EH (cell line): ENCODE data around the gene RPGR.
A peak's percentile ranks its signal among the peaks of the same experiment; 100 is the strongest.

Experiments used
- DNase-seq: peaks from one replicate; pipeline ENCODE4 v3.0.0-alpha.2; 2015; ENCODE audit warnings: low read depth

Gene RPGR

DNA sequence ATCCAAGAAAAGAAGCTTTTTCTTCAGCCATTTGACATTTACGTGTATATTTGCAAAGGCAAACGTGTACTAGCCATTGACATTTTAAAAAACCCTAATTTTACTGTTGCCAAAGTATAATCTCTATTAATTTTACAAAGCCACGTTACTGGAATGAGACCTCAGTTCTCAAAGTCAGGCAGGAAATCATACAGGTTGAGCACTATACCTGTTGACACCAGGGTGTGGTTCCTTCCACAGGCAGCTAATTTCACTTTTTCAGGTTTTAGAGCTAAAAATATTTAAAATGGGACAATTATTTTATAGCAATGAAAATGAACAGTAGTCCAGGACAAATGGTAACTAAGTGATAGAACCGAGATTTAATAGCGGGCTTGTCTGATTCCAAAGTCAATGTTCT lies 6.5 kb downstream of the RPGR start:
- DNase-seq = no peak

DNA sequence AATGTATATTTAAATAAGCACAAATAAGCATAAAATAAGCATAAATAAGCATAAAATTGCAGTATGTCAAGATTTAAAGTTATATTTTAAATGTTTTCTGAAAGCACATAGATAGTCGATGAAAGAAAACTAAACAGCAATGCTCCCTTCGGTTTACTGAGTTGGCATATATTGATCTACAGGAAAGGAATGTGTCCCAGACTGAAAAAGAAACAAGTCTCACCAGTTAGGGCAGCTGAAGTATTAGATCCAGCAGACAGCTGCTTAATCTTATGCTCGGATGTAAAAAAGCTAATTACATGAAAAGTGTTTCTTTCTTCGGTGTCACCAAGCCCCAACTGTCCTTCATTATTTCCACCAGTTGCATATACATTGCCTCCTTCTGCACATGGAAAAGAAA lies 8.7 kb downstream of the RPGR start:
- DNase-seq = no peak

DNA sequence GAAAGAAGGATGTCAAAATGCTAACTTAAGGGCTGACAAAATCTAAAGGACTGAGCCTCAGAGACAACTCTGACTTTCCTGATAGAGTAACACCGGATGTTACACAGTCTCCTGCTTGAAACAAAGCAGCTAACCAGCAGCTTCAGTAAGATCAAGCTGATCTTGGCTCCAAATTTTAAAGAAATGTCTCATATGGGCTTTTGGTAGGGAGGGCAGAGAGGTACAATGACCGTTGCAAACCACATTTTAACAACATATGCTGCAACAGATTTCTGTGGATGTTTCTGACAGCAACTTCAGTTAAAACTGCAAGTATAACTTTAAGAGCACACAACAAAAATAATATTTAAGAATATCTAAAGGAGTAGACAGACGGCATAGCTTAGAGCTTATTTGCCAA lies 9.1 kb downstream of the RPGR start:
- DNase-seq = no peak

DNA sequence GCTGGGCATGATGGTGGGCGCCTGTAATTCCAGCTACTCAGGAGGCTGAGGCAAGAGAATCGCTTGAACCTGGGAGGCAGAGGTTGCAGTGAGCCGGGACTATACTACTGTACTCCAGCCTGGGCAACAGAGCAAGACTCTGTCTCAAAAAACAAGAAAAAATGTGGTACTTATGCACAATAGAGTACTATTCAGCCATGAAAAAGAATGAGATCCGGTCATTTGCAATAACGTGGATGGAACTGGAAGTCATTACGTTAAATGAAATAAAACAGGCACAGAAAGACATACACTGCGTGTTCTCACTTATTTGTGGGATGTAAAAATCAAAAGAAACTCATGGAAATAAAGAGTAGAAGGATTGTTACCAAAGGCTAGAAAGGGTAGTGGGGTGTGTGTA lies 12.1 kb downstream of the RPGR start:
- DNase-seq = no peak

DNA sequence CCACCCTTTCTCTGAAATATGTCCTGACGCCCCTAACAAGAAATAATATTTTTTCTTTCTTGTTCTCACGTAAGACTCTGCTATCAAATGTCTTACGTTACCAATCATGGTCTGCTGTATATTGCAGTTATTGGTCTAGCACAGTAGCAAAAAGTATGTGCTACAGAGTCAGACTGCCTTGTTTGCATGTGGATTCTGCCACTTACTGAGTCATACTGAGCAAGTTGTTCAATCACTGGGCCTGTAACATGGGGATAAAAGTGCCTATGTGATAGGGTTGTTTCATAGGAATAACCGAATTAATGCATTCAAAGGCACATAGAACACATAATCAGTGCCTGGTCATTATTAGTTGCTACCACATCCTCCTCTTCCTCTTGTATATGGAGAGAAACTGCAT lies 14.1 kb downstream of the RPGR start:
- DNase-seq = peak; percentile 31

DNA sequence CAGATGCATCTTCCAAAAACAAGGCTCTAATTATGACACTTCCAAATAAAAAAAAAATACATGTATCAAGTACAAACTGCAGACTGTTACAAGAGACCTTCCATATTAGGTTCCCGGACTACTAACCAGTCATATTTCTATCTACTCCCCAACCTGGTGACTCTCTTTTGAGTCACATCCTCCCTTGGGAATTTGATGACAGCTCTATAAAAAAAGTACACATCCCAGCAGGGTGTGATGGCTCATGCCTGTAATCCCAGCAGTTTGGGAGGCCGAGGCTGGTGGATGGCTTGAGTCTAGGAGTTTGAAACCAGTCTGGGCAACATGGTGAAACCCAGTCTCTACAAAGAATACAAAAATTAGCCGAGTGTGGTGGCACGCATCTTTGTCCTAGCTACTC lies 14.9 kb downstream of the RPGR start:
- DNase-seq = peak; percentile 88

DNA sequence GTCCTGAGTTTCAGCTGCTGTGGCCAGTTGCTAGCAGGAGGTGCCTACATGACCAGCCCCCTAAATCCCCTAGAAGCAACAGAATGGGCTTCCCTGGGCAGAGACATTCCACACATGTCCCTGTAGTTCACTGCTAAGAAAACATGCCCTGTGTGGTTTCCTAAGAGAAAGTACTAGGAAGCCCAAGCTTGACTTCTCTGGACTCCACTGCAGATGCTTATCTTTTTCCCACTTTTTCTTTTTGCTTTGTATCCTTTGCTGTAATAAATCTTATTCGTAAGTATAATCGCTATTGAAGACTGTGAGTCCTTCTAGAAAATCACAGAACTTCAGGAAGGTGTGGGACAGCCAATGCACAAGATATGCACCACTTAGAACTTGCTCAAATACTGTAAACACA lies 15.6 kb downstream of the RPGR start:
- DNase-seq = peak; percentile 44

DNA sequence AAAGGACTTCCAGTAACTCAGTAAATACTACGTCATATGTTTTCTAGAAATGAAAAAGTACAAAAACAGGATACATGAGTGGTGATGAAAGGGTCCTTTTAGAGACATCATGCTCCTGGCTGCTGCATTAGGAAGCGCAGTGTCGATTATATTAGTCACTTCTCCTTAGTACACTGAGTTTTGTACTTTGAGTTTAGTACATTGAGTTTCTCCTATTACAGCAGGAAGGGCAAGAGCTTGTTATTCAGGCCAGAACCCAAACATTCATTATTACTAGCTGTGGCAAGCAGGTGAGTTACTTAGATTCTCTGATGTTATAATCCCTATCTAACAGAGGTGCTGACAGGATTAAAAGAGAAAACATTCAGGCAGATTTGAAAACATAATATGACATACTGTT lies 21.3 kb downstream of the RPGR start:
- no peak for DNase-seq

DNA sequence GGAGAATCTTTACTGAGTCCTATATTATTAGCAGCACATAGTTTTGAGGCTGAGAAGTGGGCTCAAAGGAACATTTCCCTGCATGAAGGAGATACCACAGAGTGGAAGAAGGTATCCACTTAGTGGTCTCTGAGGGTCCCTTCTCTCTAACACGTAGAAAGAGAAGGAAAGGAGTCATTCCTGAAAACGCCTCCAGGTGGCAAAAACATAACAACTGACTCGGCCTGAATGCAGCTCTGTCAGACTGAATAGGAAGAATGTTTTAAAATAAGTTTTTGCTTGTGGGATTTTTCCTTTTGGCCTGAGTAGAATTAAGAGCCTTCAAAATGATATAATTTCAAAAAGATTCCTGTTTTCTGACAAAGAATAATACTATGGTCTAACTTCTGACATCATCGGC lies 23.3 kb downstream of the RPGR start:
- DNase-seq = peak; percentile 21

DNA sequence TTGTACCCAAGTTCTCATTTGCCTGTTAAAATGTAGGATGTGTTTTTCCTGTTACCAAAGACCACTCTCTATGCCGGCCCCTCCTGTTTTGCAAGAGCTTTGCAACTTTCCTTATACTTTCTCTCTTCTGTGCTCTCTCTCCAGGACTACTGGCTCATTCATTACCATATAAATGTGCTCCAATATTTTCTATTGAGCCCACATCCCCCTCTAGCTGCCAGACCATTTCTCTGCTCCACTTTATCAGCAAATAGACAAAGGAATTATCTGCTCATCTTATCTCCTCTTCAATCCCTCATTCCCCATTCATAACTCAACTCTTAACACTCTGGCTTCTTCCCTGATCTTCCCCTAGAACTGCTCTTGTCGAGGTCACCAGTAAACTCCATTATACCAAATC lies 33.6 kb downstream of the RPGR start:
- peak; percentile 20 for DNase-seq

DNA sequence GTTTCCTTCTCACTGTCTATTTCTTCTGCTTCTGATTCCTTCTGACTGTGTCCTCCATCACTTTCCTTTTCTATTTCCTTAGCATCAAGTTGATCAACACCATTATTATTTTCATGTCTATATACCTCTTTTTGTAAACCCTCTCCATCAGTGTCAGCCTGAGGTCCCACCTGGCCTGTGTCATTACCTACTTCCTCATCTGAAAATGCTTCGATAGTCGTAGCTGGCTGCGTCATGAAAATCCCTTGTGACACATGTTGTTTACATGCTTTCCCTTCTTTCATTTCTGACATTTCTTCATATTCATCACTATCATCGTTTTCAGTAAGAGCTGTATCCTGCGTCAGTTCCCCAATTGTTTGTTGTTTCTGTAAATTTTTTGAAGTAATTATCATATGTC lies 39.6 kb downstream of the RPGR start:
- no peak for DNase-seq

DNA sequence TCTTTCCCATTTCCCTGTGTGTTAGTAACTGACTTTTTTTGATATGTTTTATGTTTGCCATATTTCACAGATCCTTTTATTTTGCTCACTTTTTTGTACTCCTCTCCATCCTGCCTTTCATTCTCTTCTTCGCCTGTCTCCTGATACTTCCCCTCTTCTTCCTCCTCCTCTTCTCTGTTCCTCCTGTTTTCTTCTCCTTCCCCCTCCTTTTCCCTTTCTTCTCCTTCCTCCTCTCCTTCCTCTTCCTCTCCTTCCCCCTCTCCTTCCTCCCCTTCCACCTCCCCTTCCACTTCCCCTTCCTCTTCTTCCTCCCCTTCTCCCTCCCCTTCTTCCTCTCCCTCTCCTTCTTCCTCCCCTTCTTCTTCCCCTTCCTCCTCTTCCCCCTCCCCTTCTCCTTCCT lies 41.7 kb downstream of the RPGR start:
- DNase-seq = no peak

DNA sequence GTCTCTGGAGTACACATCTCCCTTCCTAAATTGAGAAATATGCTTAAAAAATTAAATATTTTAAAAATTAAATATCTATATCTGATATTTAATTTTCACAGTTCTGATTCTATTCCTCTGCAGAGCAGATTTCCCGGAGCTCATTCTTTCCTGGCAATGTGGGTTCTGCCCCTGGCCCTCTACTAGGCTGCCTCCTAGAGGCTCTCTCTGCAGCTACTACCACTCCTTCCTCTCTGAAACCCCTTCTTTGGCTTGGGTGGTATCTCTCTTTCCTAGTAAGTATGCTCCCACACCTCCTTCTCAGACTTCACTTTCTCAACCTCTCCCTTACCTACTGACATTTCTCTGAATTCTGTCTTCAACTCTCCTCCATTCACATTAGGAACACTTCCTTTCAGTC lies 45.3 kb downstream of the RPGR start:
- DNase-seq = peak; percentile 38

DNA sequence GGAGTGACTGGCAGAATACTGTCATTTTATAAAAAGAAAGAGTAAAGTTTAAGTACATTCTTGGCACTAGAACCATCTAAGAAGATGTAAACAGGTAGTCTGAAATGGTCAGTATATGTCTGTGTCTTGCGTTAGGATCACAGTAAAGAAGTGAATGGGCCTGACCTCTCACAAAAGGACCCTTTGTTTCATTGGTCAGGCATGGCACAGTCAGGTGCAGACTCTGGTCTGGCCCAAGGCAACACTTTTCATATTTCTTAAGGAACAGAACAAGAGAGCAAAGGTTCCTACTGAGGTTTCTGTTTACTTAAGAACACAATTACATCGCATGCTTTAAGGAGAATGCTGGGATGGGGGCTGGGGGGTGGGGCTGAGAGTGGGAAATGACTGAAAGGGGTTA lies 48.1 kb downstream of the RPGR start:
- DNase-seq = no peak

DNA sequence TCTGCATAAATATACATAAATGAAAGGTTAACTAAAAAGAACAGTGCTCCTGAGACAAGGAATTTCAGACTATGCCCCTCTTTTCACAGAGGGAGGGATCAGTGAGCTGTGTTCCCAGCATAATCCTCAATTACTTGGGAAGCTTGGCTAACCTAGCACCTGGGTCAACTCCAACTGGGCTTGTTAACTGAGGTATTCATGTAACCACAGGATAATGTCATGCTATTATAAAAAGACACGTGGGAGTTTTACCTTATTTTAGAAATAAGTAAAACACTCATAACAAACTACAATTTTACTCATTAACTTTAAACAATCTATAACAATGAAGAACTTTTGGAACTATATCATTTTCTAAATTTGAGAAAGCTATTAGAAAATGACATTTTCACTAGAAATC lies 48.6 kb downstream of the RPGR start:
- DNase-seq = no peak

DNA sequence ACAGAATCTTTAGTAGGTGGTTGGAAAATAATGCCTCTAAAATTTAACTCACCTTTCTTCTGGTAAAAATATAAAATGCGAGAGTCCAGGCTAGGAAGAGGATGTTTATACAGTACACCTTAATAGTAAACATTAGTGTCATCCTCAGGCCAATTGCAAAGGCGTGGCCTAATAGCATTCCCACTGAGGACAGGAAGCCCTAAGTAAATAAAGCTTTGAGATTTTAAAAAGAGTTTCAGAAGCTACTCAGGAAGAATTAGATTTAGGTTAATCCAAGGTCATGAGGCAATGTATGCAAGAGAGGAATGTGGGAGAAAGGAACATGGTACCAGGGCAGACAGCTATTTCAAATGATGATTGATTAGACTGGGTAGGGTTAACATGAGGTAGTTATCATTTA lies 49.5 kb downstream of the RPGR start:
- DNase-seq = no peak

DNA sequence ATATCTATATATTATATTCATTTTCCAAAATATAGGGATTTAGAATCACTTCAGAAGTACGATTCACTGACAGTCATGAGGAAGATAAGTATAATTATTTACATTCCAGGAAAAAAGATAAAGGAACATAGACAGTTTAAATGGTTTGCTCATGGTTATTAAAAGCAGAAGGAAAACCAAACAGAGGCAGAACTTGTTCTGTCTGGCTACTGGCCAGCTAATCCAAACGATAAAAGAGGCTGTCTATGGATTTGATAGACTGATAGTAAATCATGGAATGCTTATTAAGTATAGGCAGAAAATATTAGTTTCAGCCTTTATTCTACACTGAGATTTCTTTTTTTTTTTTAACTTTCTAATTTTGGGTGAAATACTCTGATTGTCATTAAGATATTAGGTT lies 50.2 kb downstream of the RPGR start:
- no peak for DNase-seq

DNA sequence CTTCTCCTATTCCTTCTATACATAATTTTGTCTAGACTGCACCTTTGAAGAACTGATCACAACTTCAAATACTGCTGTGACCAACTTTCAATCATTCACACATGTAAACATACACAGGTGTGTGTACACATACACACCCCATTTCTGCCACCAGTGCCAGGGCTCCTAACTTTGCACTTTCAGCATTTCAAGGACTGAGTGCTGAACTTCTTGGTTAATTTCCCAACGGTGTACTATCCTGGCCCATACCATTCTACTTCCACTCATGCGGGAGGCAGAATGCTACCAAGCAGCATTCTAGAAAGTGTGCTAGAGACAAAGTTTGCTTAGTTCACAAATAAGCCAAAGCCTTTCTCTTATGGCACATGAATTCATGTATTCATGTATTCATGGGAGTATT lies 51.2 kb downstream of the RPGR start:
- no peak for DNase-seq

DNA sequence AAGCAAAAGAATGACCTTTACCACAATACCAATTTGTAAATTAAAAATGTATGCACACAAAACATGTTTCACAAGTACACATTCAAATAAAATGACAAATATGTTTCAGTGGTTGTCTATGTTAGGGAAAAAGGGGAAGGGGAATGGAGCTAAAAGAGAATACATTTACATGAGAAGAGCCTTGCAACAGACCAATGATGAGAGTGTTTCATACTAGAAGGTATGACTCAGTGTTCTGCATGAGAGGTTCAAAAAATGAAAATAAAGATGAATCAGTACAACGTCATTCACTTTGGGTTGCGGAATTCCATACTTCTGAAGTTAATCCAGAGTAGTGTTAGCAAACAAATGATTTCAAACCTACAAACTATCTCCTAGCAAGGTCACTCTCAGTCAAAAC lies 51.7 kb downstream of the RPGR start:
- DNase-seq = peak; percentile 88

DNA sequence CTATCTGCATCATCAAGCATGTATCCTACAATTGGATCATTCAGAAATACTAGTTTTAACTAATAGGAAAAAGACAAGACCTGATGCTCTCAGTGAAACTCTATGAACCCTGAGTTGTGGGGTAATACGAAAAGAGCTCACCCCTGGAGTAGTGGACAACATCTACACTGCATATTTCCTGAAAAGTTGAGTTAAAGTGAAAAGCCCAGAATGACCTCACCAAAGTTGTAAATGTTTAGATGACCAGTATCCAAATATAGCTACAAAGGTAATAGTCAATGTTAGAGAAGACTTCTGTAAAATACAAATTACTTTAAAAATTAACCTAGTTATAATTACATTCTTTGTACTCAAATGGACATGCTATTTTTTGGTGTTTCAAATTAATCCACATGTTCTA lies 53.9 kb downstream of the RPGR start:
- DNase-seq = no peak

DNA sequence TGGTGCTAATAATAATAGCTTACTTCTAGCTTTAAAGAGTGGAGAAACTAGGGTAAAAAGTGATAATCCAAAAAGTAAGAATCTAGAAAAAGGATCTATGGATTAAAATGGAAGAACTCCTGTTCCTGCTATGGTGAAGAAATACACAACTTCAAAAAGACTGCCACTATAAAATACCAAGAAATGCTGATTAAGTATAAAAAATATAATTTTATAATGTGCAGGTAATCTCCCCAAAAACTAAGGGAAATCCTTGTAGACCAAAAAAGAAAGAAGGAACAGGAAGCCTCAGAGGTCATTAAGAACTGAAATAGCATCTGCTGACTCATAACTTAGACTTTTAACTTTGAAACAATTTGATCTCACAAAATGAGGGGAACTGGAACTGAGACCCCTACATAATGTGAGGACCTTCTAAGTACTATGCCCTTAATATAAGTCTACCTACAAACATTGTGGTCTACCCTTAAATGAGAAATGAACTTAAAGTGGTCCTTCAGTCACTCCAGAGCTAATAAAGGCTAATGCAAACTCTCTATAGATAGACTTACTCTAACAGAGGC lies 56.1 kb downstream of the RPGR start:
- DNase-seq = peak; percentile 21

DNA sequence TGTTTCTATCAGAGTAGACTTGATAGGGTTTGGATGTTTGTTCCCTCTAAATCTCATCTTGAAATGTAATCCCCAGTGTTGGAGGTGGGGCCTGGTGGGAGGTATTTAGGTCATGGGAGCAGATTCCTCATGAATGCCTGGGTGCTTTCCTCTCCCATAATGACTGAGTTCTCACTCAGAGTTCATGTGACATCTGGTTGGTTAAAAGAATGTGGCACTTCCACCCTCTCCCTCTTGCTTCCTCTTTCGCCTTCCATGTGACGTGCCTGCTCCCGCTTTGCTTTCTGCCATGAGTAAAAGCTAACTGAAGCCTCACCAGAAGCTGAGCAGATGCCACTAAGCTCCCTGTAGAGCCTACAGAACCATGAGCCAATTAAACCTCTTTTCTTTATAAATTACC lies 59.3 kb downstream of the RPGR start:
- DNase-seq = peak; percentile 24

DNA sequence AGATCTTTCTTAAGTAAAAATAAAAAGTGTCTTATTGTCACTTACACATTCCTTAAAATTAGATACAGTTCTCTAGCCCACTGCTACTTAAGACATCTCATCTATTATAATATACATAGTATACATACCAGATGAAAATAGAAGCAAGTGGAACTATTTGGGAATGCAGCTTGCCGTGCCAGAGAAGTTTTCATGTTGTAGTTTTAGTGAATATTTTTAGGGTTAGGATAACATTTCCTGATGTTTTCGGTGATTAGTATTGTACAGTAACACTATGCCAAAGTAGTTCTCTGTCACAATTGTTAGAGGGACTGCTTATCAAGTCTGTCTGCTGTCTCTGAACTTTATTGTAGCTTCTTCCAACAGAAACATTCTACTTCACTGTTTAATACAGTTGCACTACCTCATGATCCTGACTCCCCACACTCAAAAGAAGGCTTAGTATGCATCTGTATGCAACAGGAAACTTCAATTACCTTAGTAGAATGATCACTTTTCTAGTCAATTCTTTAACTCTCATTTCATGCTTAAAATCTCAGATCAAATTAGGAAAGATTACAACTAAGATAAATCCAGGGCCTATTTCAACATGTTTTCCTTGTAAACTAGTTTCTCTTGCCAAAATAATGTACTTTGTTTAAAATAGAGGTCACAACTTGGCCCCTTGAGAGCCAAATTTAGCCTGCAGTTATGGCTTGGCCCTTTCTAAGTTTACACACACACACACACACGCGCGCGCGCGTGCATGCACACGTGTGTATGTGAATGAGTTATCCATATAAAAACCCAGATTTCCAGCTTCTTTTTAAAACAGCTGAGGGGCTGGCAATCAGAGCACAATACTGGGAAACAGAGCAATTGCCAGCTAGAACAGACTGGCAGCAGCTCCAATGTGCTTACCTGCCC lies 64.3 kb downstream of the RPGR start:
- peak; percentile 84 for DNase-seq

DNA sequence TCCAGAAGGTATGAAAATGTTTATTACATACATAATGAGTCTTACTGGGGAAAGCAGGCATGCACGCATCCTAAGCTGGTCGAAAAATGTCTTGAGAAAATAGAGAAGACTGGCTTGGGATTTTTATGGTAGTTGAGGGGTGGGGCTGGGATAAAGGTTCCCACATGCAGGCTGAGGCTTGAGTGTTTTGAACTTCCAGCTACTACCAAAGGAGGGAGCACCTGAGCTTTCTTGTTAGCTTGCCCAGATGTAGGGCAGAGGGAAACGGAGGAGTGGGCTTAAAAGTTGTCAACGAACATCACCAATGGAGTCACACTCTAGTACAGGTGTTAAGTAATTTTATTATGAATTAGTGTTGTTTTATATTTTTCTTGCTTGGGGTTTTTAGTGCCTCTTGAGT lies 67.1 kb downstream of the RPGR start:
- peak; percentile 38 for DNase-seq
